Fibroblast of lung (primary cell): ENCODE results near the gene MBD6.

Experiments
- CTCF ChIP-seq, 2 donors: IDR thresholded peaks in 1 of 2; conservative IDR thresholded peaks in 1 of 2; 1 replicate in 1 of 2; 2 replicates in 1 of 2; pipeline ENCODE4 v1.5.1; 2011 to 2012; ENCODE audit warnings: low read length in 2 of 2, control low read depth in 1 of 2, inconsistent platforms in 1 of 2, low read depth in 1 of 2, mild to moderate bottlenecking in 1 of 2
- EZH2 ChIP-seq: IDR thresholded peaks from 2 replicates; pipeline ENCODE4 v1.5.1; 2012; ENCODE audit warnings: low read length, control low read depth, mild to moderate bottlenecking; ENCODE audit errors: missing control alignments

GRCh38 chr12:57523706-57524614 lies 1.3 kb downstream of the MBD6 start:
- TF ChIP-seq CTCF (conservative IDR thresholded peaks at IDR 0.05 in 1 of 2, IDR thresholded peaks at IDR 0.05 in 1 of 2; ENCODE audit: low read depth in 1 of 2, low read length in 2 of 2) (no peak), EZH2 (no peak)
